ENCODE measurements around the gene GALNT12.

GRCh38 chr9:98866435-98867102 is 59.1 kb downstream of the GALNT12 start:
- TF ChIP-seq CTCF (IDR thresholded peaks at IDR 0.05) (no peak), POLR2AphosphoS5 (IDR thresholded peaks at IDR 0.05) (no peak)
